GM21390 (cell line): ENCODE measurements around the gene FGD6.
"Not testable (repeated sequence)": the region's sequence is repeated elsewhere in the genome, so short reads cannot be mapped to it uniquely, and the experiment has no call there.

Experiments used
- ATAC-seq: cut with Tn5 transposase; IDR thresholded peaks from one replicate; pipeline ENCODE4 v1.9.1; 2021; ENCODE audit not compliant: unreplicated experiment

FGD6 gene

GRCh38 chr12:95235621-95236020 is 18.4 kb upstream of the FGD6 start:
- ATAC-seq, result not testable (repeated sequence)

- ATAC-seq, result not testable (repeated sequence)
These were observed 16.9 kb upstream of the FGD6 start for GRCh38 chr12:95234187-95234586.

GRCh38 chr12:95231190-95231589 is 13.9 kb upstream of the FGD6 start:
- no peak for ATAC-seq

- no peak for ATAC-seq
These were observed 13.0 kb upstream of the FGD6 start for GRCh38 chr12:95230313-95230712.

- ATAC-seq, result no peak
These were observed 12.4 kb upstream of the FGD6 start for GRCh38 chr12:95229636-95230035.

- ATAC-seq, result no peak
These were observed 11.3 kb upstream of the FGD6 start for GRCh38 chr12:95228617-95229016.

GRCh38 chr12:95227818-95228356 is 10.6 kb upstream of the FGD6 start:
- no peak for ATAC-seq

GRCh38 chr12:95225645-95226212 is 8.5 kb upstream of the FGD6 start:
- ATAC-seq, result no peak

- no peak for ATAC-seq
These were observed 7.2 kb upstream of the FGD6 start for GRCh38 chr12:95224202-95225170.

GRCh38 chr12:95220726-95221125 is 3.5 kb upstream of the FGD6 start:
- no peak for ATAC-seq

GRCh38 chr12:95220190-95220589 is 2.9 kb upstream of the FGD6 start:
- ATAC-seq, result no peak

- ATAC-seq, result peak; percentile 5
These were observed 1.2 kb upstream of the FGD6 start for GRCh38 chr12:95218150-95219133.

GRCh38 chr12:95216711-95217376 is 423 bp downstream of the FGD6 start:
- ATAC-seq, result peak; percentile 20

- ATAC-seq, result no peak
These were observed 1.3 kb downstream of the FGD6 start for GRCh38 chr12:95215949-95216348.

- ATAC-seq, result no peak
These were observed 2.8 kb downstream of the FGD6 start for GRCh38 chr12:95214466-95214865.

GRCh38 chr12:95213928-95214327 is 3.3 kb downstream of the FGD6 start:
- ATAC-seq, result no peak

- ATAC-seq, result no peak
These were observed 4.1 kb downstream of the FGD6 start for GRCh38 chr12:95213119-95213518.

GRCh38 chr12:95212586-95212985 is 4.7 kb downstream of the FGD6 start:
- ATAC-seq, result no peak

GRCh38 chr12:95208678-95209077 is 8.6 kb downstream of the FGD6 start:
- ATAC-seq, result no peak

- no peak for ATAC-seq
These were observed 9.9 kb downstream of the FGD6 start for GRCh38 chr12:95207407-95207806.
